NCI-H524 treated with DMSO at 0.1 percent for 48 hours (cell line): ENCODE data around the gene OR8B2.
"Not testable (repeated sequence)": the region's sequence is repeated elsewhere in the genome, so short reads cannot be mapped to it uniquely, and the experiment has no call there.

Source experiments
- DNase-seq: peaks from one replicate; lab custom pipeline; 2025; lab: John Stamatoyannopoulos, UW

The OR8B2 gene, protein sequence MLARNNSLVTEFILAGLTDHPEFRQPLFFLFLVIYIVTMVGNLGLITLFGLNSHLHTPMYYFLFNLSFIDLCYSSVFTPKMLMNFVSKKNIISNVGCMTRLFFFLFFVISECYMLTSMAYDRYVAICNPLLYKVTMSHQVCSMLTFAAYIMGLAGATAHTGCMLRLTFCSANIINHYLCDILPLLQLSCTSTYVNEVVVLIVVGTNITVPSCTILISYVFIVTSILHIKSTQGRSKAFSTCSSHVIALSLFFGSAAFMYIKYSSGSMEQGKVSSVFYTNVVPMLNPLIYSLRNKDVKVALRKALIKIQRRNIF

GRCh38 chr11:124384399-124384798 is at the start of gene OR8B2:
OR8B2 (minus strand) TSS chr11:124384499; CDS start chr11:124383343, 1,156 bp downstream.
- no peak for DNase-seq

- DNase-seq = no peak
These were observed 45.3 kb upstream of the OR8B2 start for GRCh38 chr11:124429599-124429998.

DNA sequence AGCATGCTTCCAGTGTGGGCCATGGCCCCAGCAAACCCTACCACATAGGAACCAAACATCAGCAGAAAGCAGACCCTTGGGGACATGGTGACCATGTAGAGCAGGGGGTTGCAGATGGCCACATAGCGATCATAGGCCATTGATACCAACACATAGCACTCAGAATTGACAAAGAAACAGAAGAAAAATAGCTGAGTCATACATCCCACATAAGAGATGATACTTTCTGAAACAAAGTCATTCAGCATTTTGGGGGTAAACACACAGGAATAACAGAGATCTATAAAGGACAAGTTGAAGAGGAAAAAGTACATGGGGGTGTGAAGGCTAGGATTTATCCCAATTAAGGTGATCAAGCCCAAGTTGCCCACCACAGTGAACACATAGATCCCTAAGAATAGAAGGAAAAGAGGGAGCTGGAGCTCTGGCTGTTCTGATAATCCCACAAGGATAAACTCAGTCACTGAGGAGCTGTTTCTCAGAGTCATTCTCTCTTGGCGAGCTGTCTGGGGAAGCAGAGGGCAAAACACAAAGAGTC is 40.2 kb upstream of the OR8B2 start, which contains the start of gene OR8B4:
OR8B4 (minus strand) TSS at position 488 of the 538 bp plus-strand sequence; CDS start at position 488, 0 bp downstream.
- DNase-seq = no peak

DNA sequence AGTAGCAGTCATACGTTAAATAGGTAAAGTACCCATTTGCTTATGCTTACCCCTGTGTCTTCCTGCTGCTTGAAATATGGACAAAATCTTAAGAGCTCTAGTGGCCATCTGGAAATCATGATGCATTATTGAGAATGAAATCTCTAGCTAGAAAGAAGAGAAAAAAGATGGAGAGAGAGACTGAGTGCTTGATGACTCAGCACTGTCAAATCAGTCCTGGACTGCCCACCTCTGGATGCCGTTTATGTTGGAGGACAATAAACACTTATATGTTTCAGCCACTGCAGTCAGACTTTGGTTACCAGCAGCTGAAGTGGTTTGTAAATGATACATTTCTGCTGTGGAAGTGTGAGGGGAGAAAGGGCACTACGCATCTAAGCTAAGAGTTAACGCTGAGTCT is 36.7 kb upstream of the OR8B2 start:
- DNase-seq = no peak

GRCh38 chr11:124415356-124415923 is 31.1 kb upstream of the OR8B2 start:
- DNase-seq = no peak

DNA sequence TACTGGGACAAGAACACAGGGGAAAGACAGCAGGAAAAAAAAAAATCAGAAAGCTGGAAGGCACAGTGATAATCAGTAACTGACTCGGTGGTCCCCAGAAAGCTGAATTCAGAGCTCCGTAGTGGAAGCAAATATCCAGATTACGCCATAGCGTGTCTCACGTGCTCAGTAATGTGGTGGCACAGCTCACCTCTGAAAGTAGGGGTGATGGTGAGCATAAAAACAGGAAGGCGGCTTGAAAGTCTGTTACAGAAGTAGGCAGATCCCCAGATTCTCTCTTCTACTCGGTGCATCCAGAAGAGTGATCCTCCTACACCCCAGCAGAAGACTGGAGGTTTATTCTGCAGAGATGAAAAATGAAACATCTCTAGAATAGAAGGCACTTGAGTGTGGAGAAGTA is 25.6 kb upstream of the OR8B2 start:
- DNase-seq = no peak

GRCh38 chr11:124405581-124405980 is 21.3 kb upstream of the OR8B2 start:
- no peak for DNase-seq

- not testable (repeated sequence) for DNase-seq
These were observed 18.9 kb upstream of the OR8B2 start for GRCh38 chr11:124403186-124403585.

- DNase-seq = no peak
These were observed 18.1 kb upstream of the OR8B2 start for GRCh38 chr11:124402326-124402922.

DNA sequence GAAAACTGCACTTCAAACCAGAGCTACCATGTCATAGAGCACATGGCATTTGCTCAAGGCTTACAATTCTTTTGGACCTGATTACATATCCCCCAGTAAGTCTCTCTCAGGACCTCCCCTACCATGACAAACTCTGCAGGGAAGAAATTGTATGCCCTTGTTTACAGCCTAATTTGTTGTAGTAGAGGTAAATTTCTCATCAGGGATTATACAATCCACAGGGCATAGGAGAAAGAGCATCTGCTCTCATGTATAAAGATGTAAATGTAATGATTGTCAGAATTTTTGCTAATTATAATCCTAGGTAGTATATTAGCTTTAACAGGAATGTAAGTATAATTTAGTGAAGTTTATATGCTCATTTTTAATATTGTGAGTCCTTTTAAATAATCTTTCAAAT is 14.6 kb upstream of the OR8B2 start, which contains the start of gene OR8B3:
OR8B3 (minus strand) TSS at position 101 of the 400 bp plus-strand sequence. CDS start 1,673 bp downstream, outside the sequence.
- DNase-seq = no peak

- not testable (repeated sequence) for DNase-seq
These were observed 12.5 kb upstream of the OR8B2 start for GRCh38 chr11:124396847-124397246.

DNA sequence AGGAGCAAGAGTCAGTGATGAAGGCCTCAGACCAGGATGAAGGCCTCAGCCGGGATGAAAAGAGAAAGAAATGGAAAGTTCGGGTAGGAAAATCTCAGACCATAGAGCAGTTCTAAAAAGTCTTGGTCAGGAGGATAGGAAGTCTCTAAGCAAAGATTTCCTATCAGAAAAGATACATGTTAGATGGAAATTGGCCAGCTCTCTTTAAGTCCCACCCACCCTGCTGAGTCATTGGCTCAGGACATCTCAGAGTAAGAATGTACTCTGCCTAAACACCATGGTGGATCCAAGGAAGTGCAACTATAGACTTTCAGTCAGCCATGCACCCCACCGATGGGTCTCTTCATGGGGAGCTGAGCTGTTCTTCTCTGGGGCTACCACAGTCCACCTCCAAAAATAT is 10.1 kb upstream of the OR8B2 start:
- DNase-seq = no peak

- DNase-seq = not testable (repeated sequence)
These were observed 1.4 kb downstream of the OR8B2 start for GRCh38 chr11:124382857-124383256.

- no peak for DNase-seq
These were observed 3.7 kb downstream of the OR8B2 start for GRCh38 chr11:124380585-124380984.

GRCh38 chr11:124376280-124376679 is 8.0 kb downstream of the OR8B2 start:
- DNase-seq = no peak

- no peak for DNase-seq
These were observed 24.7 kb downstream of the OR8B2 start for GRCh38 chr11:124359566-124359965.

DNA sequence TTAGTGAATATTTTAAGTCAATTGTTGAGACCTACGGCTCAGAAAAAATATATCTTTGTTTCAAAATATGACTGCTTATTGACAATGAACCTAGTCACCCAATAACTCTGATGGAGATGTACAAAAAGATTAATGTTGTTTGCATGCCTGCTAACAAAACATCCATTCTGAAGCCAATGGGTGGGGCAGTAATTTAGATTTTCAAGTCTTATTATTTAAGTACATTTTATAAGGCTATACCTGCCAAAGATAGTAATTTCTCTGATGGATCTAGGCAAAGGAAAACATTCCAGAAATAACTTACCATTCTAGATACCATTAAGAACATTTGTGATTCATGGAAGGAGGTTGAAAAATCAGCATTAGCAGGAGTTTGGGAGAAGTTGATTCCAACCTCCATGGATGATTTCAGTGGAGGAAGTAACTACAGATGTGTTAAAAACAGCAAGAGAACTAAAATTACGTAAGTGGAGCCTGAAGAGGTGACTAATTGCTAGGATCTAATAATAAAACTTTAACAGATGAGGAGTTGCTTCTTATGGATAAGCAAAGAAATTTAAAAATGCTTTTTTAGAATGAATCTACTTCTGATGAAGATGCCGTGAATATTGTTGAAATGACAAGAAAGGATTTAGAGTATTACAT is 37.9 kb downstream of the OR8B2 start:
- DNase-seq = no peak

- no peak for DNase-seq
These were observed 40.0 kb downstream of the OR8B2 start for GRCh38 chr11:124344346-124344745.

- DNase-seq = no peak
These were observed 44.2 kb downstream of the OR8B2 start for GRCh38 chr11:124340142-124340447.

DNA sequence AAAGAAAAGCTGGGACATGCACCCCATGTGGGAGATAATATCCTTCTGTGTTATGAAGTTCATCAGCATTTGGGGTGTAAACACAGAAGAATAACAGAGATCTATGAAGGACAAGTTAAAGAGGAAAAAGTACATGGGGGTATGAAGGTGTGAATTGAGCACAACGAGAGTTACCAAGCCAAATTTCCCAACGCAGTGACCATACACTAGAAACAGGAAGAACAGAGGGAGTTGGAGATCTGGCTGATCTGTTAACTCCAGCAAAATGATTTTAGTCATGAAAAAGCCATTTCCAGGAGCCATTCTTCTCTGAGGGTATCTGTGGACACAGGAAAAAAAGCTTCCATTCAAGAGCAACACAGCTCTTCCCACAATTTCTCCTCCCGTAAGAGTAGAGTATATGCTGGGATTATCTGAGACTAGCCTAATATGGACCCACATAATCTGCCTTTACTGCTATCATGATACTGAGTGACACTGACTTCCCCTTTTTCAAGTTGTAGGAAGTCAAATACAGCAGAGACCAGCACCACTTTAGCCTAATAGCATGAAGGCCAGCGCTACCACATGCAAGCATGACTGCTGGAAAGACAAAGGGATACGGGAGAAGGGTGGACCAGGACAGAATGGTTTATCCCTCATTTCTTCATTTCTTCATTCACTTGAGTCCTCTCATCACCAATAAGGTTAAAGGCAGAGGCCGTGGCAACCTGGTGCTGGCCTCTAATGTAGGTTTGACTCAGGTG is 44.7 kb downstream of the OR8B2 start:
- DNase-seq = no peak
